Keratinocyte (primary cell): ENCODE data around the gene SLFN14. TPM values are rescaled to one million over a fixed set of nuclear protein-coding genes. Genes with fewer than 3 reads are reported as not detected.

Source experiments
- DNase-seq: peaks from one replicate; pipeline ENCODE4 v3.0.0-alpha.2; 2011; ENCODE audit warnings: low read depth, missing footprints, low spot score
- FAIRE-seq: peaks from 2 replicates; lab custom pipeline; 2011; peaks lifted over from hg19 to GRCh38; lab: Jason Lieb, UNC
- H2AFZ ChIP-seq: 2 replicates; pipeline ENCODE4 v1.6.0; 2012; ENCODE audit warnings: low read length, control low read depth, inconsistent platforms; ENCODE audit not compliant: control insufficient read depth
- H3K27ac ChIP-seq: 2 replicates; pipeline ENCODE4 v1.5.1; 2011; ENCODE audit warnings: low read length; ENCODE audit not compliant: control insufficient read depth, insufficient read depth
- H3K27me3 ChIP-seq: 3 replicates; pipeline ENCODE4 v1.6.0; 2011; ENCODE audit warnings: low read length; ENCODE audit not compliant: control insufficient read depth, insufficient read depth; ENCODE audit errors: extremely low read depth
- H3K36me3 ChIP-seq, 2 experiments: 2 replicates in 1 of 2; 3 replicates in 1 of 2; pipeline ENCODE4 v1.5.1; 2011; ENCODE audit warnings: low read length in 2 of 2, mild to moderate bottlenecking in 1 of 2; ENCODE audit not compliant: control insufficient read depth in 2 of 2, insufficient read depth in 2 of 2; ENCODE audit errors: extremely low read depth in 1 of 2
- H3K4me1 ChIP-seq: 3 replicates; pipeline ENCODE4 v1.5.1; 2011; ENCODE audit warnings: low read length; ENCODE audit not compliant: control insufficient read depth, insufficient read depth; ENCODE audit errors: extremely low read depth
- H3K4me2 ChIP-seq: 3 replicates; pipeline ENCODE4 v1.6.0; 2011; ENCODE audit warnings: low read depth, low read length; ENCODE audit not compliant: control insufficient read depth, insufficient read depth; ENCODE audit errors: extremely low read depth
- H3K4me3 ChIP-seq, 3 experiments: fragments of 200-600 bp in 1 of 3; sonication (generic) in 1 of 3; 2 replicates in 2 of 3; 3 replicates in 1 of 3; pipeline ENCODE4 v1.5.1; 2011 to 2016; ENCODE audit warnings: low read length in 3 of 3, mild to moderate bottlenecking in 3 of 3, control low read depth in 2 of 3, inconsistent platforms in 1 of 3, low read depth in 1 of 3, mixed read lengths in 1 of 3, mixed run types in 1 of 3, moderate library complexity in 1 of 3; ENCODE audit not compliant: control insufficient read depth in 2 of 3, insufficient read depth in 2 of 3; ENCODE audit errors: extremely low read depth in 1 of 3
- H3K79me2 ChIP-seq: 2 replicates; pipeline ENCODE4 v1.6.0; 2012; ENCODE audit warnings: low read length; ENCODE audit not compliant: control insufficient read depth, insufficient read depth
- H3K9ac ChIP-seq: 3 replicates; pipeline ENCODE4 v1.6.0; 2011; ENCODE audit warnings: low read length; ENCODE audit not compliant: control insufficient read depth, insufficient read depth; ENCODE audit errors: extremely low read depth
- H3K9me1 ChIP-seq: 3 replicates; pipeline ENCODE4 v1.6.0; 2011; ENCODE audit warnings: low read length; ENCODE audit not compliant: control insufficient read depth, insufficient read depth; ENCODE audit errors: extremely low read depth
- H3K9me3 ChIP-seq: 2 replicates; pipeline ENCODE4 v1.5.1; 2012; ENCODE audit warnings: low read depth, low read length; ENCODE audit not compliant: control insufficient read depth
- H4K20me1 ChIP-seq: 3 replicates; pipeline ENCODE4 v1.6.0; 2011; ENCODE audit warnings: low read length; ENCODE audit not compliant: control insufficient read depth, insufficient read depth; ENCODE audit errors: extremely low read depth
- CTCF ChIP-seq, 3 experiments: IDR thresholded peaks in 1 of 3; conservative IDR thresholded peaks in 1 of 3; optimal IDR thresholded peaks in 1 of 3; 2 replicates in 2 of 3; 3 replicates in 1 of 3; pipeline versions ENCODE3 to v1.5.1; 2011; ENCODE audit warnings: low read length in 3 of 3, mild to moderate bottlenecking in 3 of 3, moderate library complexity in 2 of 3, control low read depth in 1 of 3, inconsistent platforms in 1 of 3; ENCODE audit not compliant: insufficient read depth in 2 of 3; ENCODE audit errors: extremely low read depth in 1 of 3
- EZH2 ChIP-seq: IDR thresholded peaks from one replicate; pipeline ENCODE4 v1.6.1; 2012; ENCODE audit warnings: inconsistent platforms, mild to moderate bottlenecking, low read length, moderate library complexity
- dilution Hi-C: fragments of 300-500 bp; cut with MboI; formaldehyde crosslinking; loops from one replicate; pipeline ENCODE4 v1.7.0; 2020; ENCODE audit warnings: low sequenced_read_pairs; ENCODE audit not compliant: extremely low pct_ligation_motif_present
- polyA plus RNA-seq, 5 experiments: library from polyadenylated mRNA; depleted of rRNA in 3 of 5; stranded (reverse) in 3 of 5; stranded (forward) in 1 of 5; unstranded in 1 of 5; fragments of >200 nt; gene quantifications; 1 replicate in 1 of 5; 2 replicates in 3 of 5; 3 replicates in 1 of 5; pipeline versions ENCODE4 v1.2.1 to v1.2.3, GENCODE V29; 2011 to 2012; ENCODE audit warnings: missing spikeins in 2 of 5, low read depth in 1 of 5, low replicate concordance in 1 of 5

The SLFN14 gene
- polyA plus RNA-seq, 1 donor (not counting 4 experiments of a cell fraction or from before 2014, with no cell fraction given): not detected

- DNase-seq (no peak), FAIRE-seq (no peak)
- Histone ChIP-seq H3K79me2 (peaks cover 41% of the 10 kb centered on the region), H3K36me3 (peaks cover 0 to 3% of the 10 kb centered on the region in 2 experiments), H3K27me3 (no peaks in the 10 kb centered on the region), H3K9me3 (no peaks in the 10 kb centered on the region), H3K9ac (peak overlapping the region; percentile 95), H3K4me3 (peak overlapping the region in 2 of 3 experiments; percentile 88 to 91), H2AFZ (no peak overlapping the region), H3K9me1 (no peaks in the 10 kb centered on the region), H3K27ac (no peak overlapping the region), H4K20me1 (no peaks in the 10 kb centered on the region), H3K4me2 (peak overlapping the region; percentile 70), H3K4me1 (peaks cover 15% of the 10 kb centered on the region)
- dilution Hi-C loops: no loop called here
- TF ChIP-seq CTCF (optimal IDR thresholded peaks at IDR 0.05 in 1 of 3, IDR thresholded peaks at IDR 0.05 in 1 of 3, conservative IDR thresholded peaks at IDR 0.05 in 1 of 3; ENCODE audit: extremely low read depth in 1 of 3, insufficient read depth in 2 of 3, low read length in 3 of 3) (no peak), EZH2 (no peak)
These were observed 8.8 kb upstream of the SLFN14 start for GRCh38 chr17:35569405-35569804.

- Histone ChIP-seq H4K20me1 (no peaks in the 10 kb centered on the region), H3K4me2 (peak overlapping the region; percentile 70), H3K27ac (peak overlapping the region; percentile 92), H3K4me1 (peaks cover 15% of the 10 kb centered on the region), H3K9ac (peak overlapping the region; percentile 95), H2AFZ (peak overlapping the region; percentile 88), H3K36me3 (peaks cover 0 to 2% of the 10 kb centered on the region in 2 experiments), H3K79me2 (peaks cover 41% of the 10 kb centered on the region), H3K4me3 (peak overlapping the region; percentile 76 to 91 (median 88)), H3K27me3 (no peaks in the 10 kb centered on the region), H3K9me1 (no peaks in the 10 kb centered on the region), H3K9me3 (no peaks in the 10 kb centered on the region)
- no peak for TF ChIP-seq CTCF (optimal IDR thresholded peaks at IDR 0.05 in 1 of 3, IDR thresholded peaks at IDR 0.05 in 1 of 3, conservative IDR thresholded peaks at IDR 0.05 in 1 of 3; ENCODE audit: extremely low read depth in 1 of 3, insufficient read depth in 2 of 3, low read length in 3 of 3)
- TF ChIP-seq EZH2: no peak
- no peak for DNase-seq
- dilution Hi-C loops: no loop called here
- peak; percentile 43 for FAIRE-seq
These were observed 7.9 kb upstream of the SLFN14 start for GRCh38 chr17:35568561-35568960.
